HG02840 (cell line): Measurements from ENCODE around the gene YWHAE.

Source experiments
- ATAC-seq: cut with Tn5 transposase; IDR thresholded peaks from one replicate; pipeline ENCODE4 v1.9.1; 2021; ENCODE audit warnings: mild to moderate bottlenecking, moderate library complexity, moderate number of reproducible peaks; ENCODE audit not compliant: unreplicated experiment, low FRiP score

Gene YWHAE

DNA sequence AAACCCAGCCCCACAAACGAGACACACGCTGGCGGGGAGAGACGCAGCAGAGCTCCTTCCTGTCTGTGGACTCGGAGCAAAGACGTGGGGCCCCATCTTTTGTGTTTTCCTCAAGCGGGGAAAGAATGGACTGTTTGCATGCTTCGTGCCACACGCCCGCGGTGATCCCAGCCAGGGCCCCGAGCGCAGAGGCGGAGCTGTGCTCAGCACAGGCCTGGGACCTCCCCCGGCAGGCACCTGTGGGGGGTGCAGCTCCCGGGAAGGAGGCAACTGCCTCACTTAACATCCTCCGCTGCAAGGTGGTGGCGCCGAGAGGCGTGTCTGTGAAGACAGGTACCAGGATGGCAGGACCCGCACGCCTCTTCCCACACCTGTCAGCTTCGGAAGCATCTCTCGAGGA is 101.4 kb downstream of the YWHAE start:
- no peak for ATAC-seq
